ENCODE measurements around the gene NOCT.

Gene NOCT

GRCh38 chr4:139022835-139023234, 7.3 kb downstream of the NOCT start:
- ATAC-seq (ENCODE audit: insufficient read depth, low read depth), result no peak
- H3K4me3 ChIP-seq (ENCODE audit: low read depth in 1 of 2, low read length in 2 of 2), result no peak overlapping the region
- DNase-seq, result no peak
- peaks cover 92% of the 10 kb centered on the region for H3K79me2 ChIP-seq (ENCODE audit: insufficient read depth, low read length)
- peaks cover 19% of the 10 kb centered on the region for H3K36me3 ChIP-seq (ENCODE audit: insufficient read depth, low read length)
- no peak for TF ChIP-seq CTCF (IDR thresholded peaks at IDR 0.05; ENCODE audit: borderline replicate concordance, extremely low read depth, low read length, poor library complexity, severe bottlenecking)
- TF ChIP-seq EZH2 (IDR thresholded peaks at IDR 0.05; ENCODE audit: borderline replicate concordance, low read depth, low read length, severe bottlenecking), result no peak
- H3K9ac ChIP-seq (ENCODE audit: low read depth, low read length), result no peak overlapping the region
- no peak overlapping the region for H3K27ac ChIP-seq (ENCODE audit: low read length)
- peaks cover 20% of the 10 kb centered on the region for H3K4me1 ChIP-seq (ENCODE audit: insufficient read depth, low read length)
- no peak overlapping the region for H2AFZ ChIP-seq (ENCODE audit: low read depth, low read length)
- H3K9me3 ChIP-seq (ENCODE audit: insufficient read depth, low read length, severe bottlenecking), result no peaks in the 10 kb centered on the region
- peaks cover 46% of the 10 kb centered on the region for H4K20me1 ChIP-seq (ENCODE audit: insufficient read depth, low read length)
- no peak overlapping the region for H3K4me2 ChIP-seq (ENCODE audit: insufficient read depth, low read length)
- H3K27me3 ChIP-seq (ENCODE audit: insufficient read depth, low read length, poor library complexity), result no peaks in the 10 kb centered on the region

GRCh38 chr4:139024686-139025085, 9.1 kb downstream of the NOCT start:
- no peaks in the 10 kb centered on the region for H3K9me3 ChIP-seq (ENCODE audit: insufficient read depth, low read length, severe bottlenecking)
- H3K9ac ChIP-seq (ENCODE audit: low read depth, low read length), result no peak overlapping the region
- H3K36me3 ChIP-seq (ENCODE audit: insufficient read depth, low read length), result peaks cover 27% of the 10 kb centered on the region
- no peak overlapping the region for H3K4me3 ChIP-seq (ENCODE audit: low read depth in 1 of 2, low read length in 2 of 2)
- ATAC-seq (ENCODE audit: insufficient read depth, low read depth), result no peak
- H3K4me2 ChIP-seq (ENCODE audit: insufficient read depth, low read length), result no peak overlapping the region
- H3K27ac ChIP-seq (ENCODE audit: low read length), result no peak overlapping the region
- DNase-seq, result no peak
- no peaks in the 10 kb centered on the region for H3K27me3 ChIP-seq (ENCODE audit: insufficient read depth, low read length, poor library complexity)
- peaks cover 90% of the 10 kb centered on the region for H3K79me2 ChIP-seq (ENCODE audit: insufficient read depth, low read length)
- H3K4me1 ChIP-seq (ENCODE audit: insufficient read depth, low read length), result peaks cover 3% of the 10 kb centered on the region; the same call in 1 of the 2 replicates
- H4K20me1 ChIP-seq (ENCODE audit: insufficient read depth, low read length), result peaks cover 48% of the 10 kb centered on the region
- TF ChIP-seq EZH2 (IDR thresholded peaks at IDR 0.05; ENCODE audit: borderline replicate concordance, low read depth, low read length, severe bottlenecking) (no peak), CTCF (IDR thresholded peaks at IDR 0.05; ENCODE audit: borderline replicate concordance, extremely low read depth, low read length, poor library complexity, severe bottlenecking) (no peak)
- no peak overlapping the region for H2AFZ ChIP-seq (ENCODE audit: low read depth, low read length)

- H3K27me3 ChIP-seq (ENCODE audit: insufficient read depth, low read length, poor library complexity), result no peaks in the 10 kb centered on the region
- peaks cover 90% of the 10 kb centered on the region for H3K79me2 ChIP-seq (ENCODE audit: insufficient read depth, low read length)
- H3K27ac ChIP-seq (ENCODE audit: low read length), result no peak overlapping the region
- H2AFZ ChIP-seq (ENCODE audit: low read depth, low read length), result no peak overlapping the region
- peaks cover 24% of the 10 kb centered on the region for H3K36me3 ChIP-seq (ENCODE audit: insufficient read depth, low read length)
- no peaks in the 10 kb centered on the region for H3K9me3 ChIP-seq (ENCODE audit: insufficient read depth, low read length, severe bottlenecking)
- peaks cover 42% of the 10 kb centered on the region for H4K20me1 ChIP-seq (ENCODE audit: insufficient read depth, low read length)
- ATAC-seq (ENCODE audit: insufficient read depth, low read depth) (no peak), DNase-seq (no peak)
- H3K4me3 ChIP-seq (ENCODE audit: low read depth in 1 of 2, low read length in 2 of 2), result no peak overlapping the region
- TF ChIP-seq EZH2 (IDR thresholded peaks at IDR 0.05; ENCODE audit: borderline replicate concordance, low read depth, low read length, severe bottlenecking) (no peak), CTCF (IDR thresholded peaks at IDR 0.05; ENCODE audit: borderline replicate concordance, extremely low read depth, low read length, poor library complexity, severe bottlenecking) (no peak)
- H3K4me2 ChIP-seq (ENCODE audit: insufficient read depth, low read length), result no peak overlapping the region
- no peaks in the 10 kb centered on the region for H3K4me1 ChIP-seq (ENCODE audit: insufficient read depth, low read length)
- H3K9ac ChIP-seq (ENCODE audit: low read depth, low read length), result no peak overlapping the region
Observed at GRCh38 chr4:139025841-139026240, 10.3 kb downstream of the NOCT start.

- Histone ChIP-seq H3K27me3 (ENCODE audit: insufficient read depth, low read length, poor library complexity) (no peaks in the 10 kb centered on the region), H3K4me2 (ENCODE audit: insufficient read depth, low read length) (no peak overlapping the region), H3K79me2 (ENCODE audit: insufficient read depth, low read length) (peaks cover 90% of the 10 kb centered on the region), H3K4me1 (ENCODE audit: insufficient read depth, low read length) (no peaks in the 10 kb centered on the region), H3K36me3 (ENCODE audit: insufficient read depth, low read length) (peaks cover 22% of the 10 kb centered on the region), H2AFZ (ENCODE audit: low read depth, low read length) (no peak overlapping the region), H4K20me1 (ENCODE audit: insufficient read depth, low read length) (peaks cover 38% of the 10 kb centered on the region), H3K9ac (ENCODE audit: low read depth, low read length) (no peak overlapping the region), H3K9me3 (ENCODE audit: insufficient read depth, low read length, severe bottlenecking) (no peaks in the 10 kb centered on the region), H3K27ac (ENCODE audit: low read length) (no peak overlapping the region), H3K4me3 (ENCODE audit: low read depth in 1 of 2, low read length in 2 of 2) (no peak overlapping the region)
- TF ChIP-seq EZH2 (IDR thresholded peaks at IDR 0.05; ENCODE audit: borderline replicate concordance, low read depth, low read length, severe bottlenecking) (no peak), CTCF (IDR thresholded peaks at IDR 0.05; ENCODE audit: borderline replicate concordance, extremely low read depth, low read length, poor library complexity, severe bottlenecking) (no peak)
- ATAC-seq (ENCODE audit: insufficient read depth, low read depth), result no peak
- DNase-seq, result no peak
Observed at GRCh38 chr4:139027776-139028175, 12.2 kb downstream of the NOCT start.

Measured in DND-41 (cell line).